ENCODE measurements around the gene ADAMTS2. TPM values are rescaled to one million over a fixed set of nuclear protein-coding genes. Genes with fewer than 3 reads are reported as not detected.

ADAMTS2 gene
- total and polyA plus RNA-seq, 2 of the 4 experiments (the other 2 are of a cell fraction) = 19.0 to 58.8 TPM

GRCh38 chr5:179303451-179304200 lies 41.6 kb downstream of the ADAMTS2 start:
- in situ Hi-C loops (cut with MboI; ENCODE audit: low sequenced_read_pairs) (no loop called here), intact Hi-C loops (cut with micrococcal nuclease) (loop anchor here (1.0 to 10.0 kb wide), 3 partner anchors 27 to 251 kb away; partner anchors contain the start of gene RUFY1), dilution Hi-C loops (cut with HindIII; ENCODE audit: low sequenced_read_pairs, unreplicated experiment) (no loop called here)
- ChIA-PET CTCF (no interaction called here), POLR2A (ENCODE audit: unreplicated experiment) (no interaction called here)
- Histone ChIP-seq H2AFZ (replicated peaks; ENCODE audit: low read length, poor library complexity) (peak overlapping the region; percentile 45), H3K23ac (ENCODE audit: low read depth, low read length) (peak overlapping the region; percentile 81), H2BK20ac (ENCODE audit: low read depth, low read length) (peak overlapping the region; percentile 88), H3K4ac (ENCODE audit: low read depth, low read length) (peak overlapping the region; percentile 85), H4K20me1 (ENCODE audit: insufficient read depth, low read length) (peaks cover 4% of the 10 kb centered on the region; the same call in 1 of the 2 replicates), H3K56ac (ENCODE audit: extremely low read depth, insufficient read depth, low read length) (peak overlapping the region; percentile 65; the same call in 1 of the 2 replicates), H3K4me2 (ENCODE audit: low read depth, low read length) (peak overlapping the region; percentile 76), H3K36me3 (ENCODE audit: control insufficient read depth, insufficient read depth, low read length) (no peaks in the 10 kb centered on the region), H4K5ac (ENCODE audit: low read depth, low read length) (peak overlapping the region; percentile 97), H3K4me1 (ENCODE audit: control insufficient read depth, insufficient read depth, low read length) (peaks cover 29% of the 10 kb centered on the region), H3K27ac (ENCODE audit: insufficient read depth, low read length) (peak overlapping the region; percentile 76), H3K27me3 (ENCODE audit: control insufficient read depth, insufficient read depth, low read length) (no peaks in the 10 kb centered on the region), H4K91ac (ENCODE audit: insufficient read depth, low read depth, low read length) (peak overlapping the region; percentile 94), H2AK9ac (replicated peaks; ENCODE audit: low read depth, low read length, poor library complexity) (peak overlapping the region; percentile 82), H3K9ac (ENCODE audit: low read depth, low read length) (peak overlapping the region; percentile 8; the same call in 1 of the 2 replicates), H3K4me3 (ENCODE audit: insufficient read depth, low read depth, low read length) (no peak overlapping the region), H3K18ac (ENCODE audit: low read depth, low read length) (peak overlapping the region; percentile 78), H3K9me3 (ENCODE audit: control insufficient read depth, insufficient read depth, low read length) (no peaks in the 10 kb centered on the region; the same call in 1 of the 2 replicates), H2BK120ac (ENCODE audit: low read depth, low read length) (peak overlapping the region; percentile 83), H3K14ac (replicated peaks; ENCODE audit: low read depth, low read length) (peak overlapping the region; percentile 78), H2AK5ac (ENCODE audit: low read depth, low read length) (peak overlapping the region; percentile 83), H2BK15ac (ENCODE audit: low read depth, low read length) (peak overlapping the region; percentile 84; the same call in 2 of the 3 replicates), H2BK5ac (ENCODE audit: low read depth, low read length, poor library complexity, severe bottlenecking) (peak overlapping the region; percentile 77), H4K8ac (ENCODE audit: low read depth in 2 of 2, low read length in 2 of 2) (peak overlapping the region; percentile 56 to 74), H3K79me1 (ENCODE audit: low read depth in 1 of 2, low read length in 2 of 2) (peaks cover 22 to 57% of the 10 kb centered on the region in 2 experiments), H3K9me1 (ENCODE audit: insufficient read depth, low read length) (peaks cover 22% of the 10 kb centered on the region)
- TF ChIP-seq CHD1 (IDR thresholded peaks at IDR 0.05; ENCODE audit: low read depth, low read length) (no peak), FOS (IDR thresholded peaks at IDR 0.05; ENCODE audit: low read depth, low read length) (no peak), MAFK (IDR thresholded peaks at IDR 0.05; ENCODE audit: low read depth, low read length) (no peak), CEBPB (IDR thresholded peaks at IDR 0.05; ENCODE audit: low read depth, low read length) (no peak), POLR2A (IDR thresholded peaks at IDR 0.05; ENCODE audit: low read depth, low read length) (no peak), NFE2L2 (IDR thresholded peaks at IDR 0.05; ENCODE audit: low read depth, low read length) (no peak), RAD21 (IDR thresholded peaks at IDR 0.05; ENCODE audit: low read length) (no peak), BHLHE40 (IDR thresholded peaks at IDR 0.05; ENCODE audit: low read depth, low read length) (no peak)
- 50% methylated on average over 2 of the region's 14 CpGs; no CpG with 5 or more reads in 1 of the 2 experiments for WGBS, 2 experiments (ENCODE audit: extremely low coverage in 2 of 2, insufficient read length in 1 of 2)
- BruUV-seq (replicated peaks) = no TSS peak
- no peak for ATAC-seq (ENCODE audit: low read depth)
- DNase-seq = no peak
